Lung (tissue), 12 donors: Measurements from ENCODE around the gene CYSTM1. TPM values are rescaled to one million over a fixed set of nuclear protein-coding genes. Genes with fewer than 3 reads are reported as not detected.

Source experiments
- ATAC-seq: fragments of 200-7000 bp; cut with Tn5 transposase; one replicate; pipeline ENCODE4 v1.9.1; 2020; ENCODE audit warnings: moderate number of reproducible peaks; ENCODE audit not compliant: insufficient read depth, low FRiP score
- DNase-seq, 3 donors: peaks; one replicate each; pipeline ENCODE4 v3.0.0-alpha.2; 2013 to 2017
- H3K27ac ChIP-seq, 2 donors: one replicate each; pipeline ENCODE4 v1.5.1; 2013; ENCODE audit warnings: mild to moderate bottlenecking in 2 of 2, moderate library complexity in 2 of 2, control low read depth in 1 of 2, inconsistent platforms in 1 of 2, low read depth in 1 of 2, low read length in 1 of 2
- H3K27me3 ChIP-seq, 3 donors: one replicate each; pipeline ENCODE4 v1.5.1; 2013; ENCODE audit warnings: low read length in 2 of 3; ENCODE audit not compliant: control insufficient read depth in 3 of 3, insufficient read depth in 3 of 3
- H3K36me3 ChIP-seq, 4 donors: one replicate each; pipeline ENCODE4 v1.5.1; 2013; ENCODE audit warnings: low read length in 4 of 4, mild to moderate bottlenecking in 1 of 4, moderate library complexity in 1 of 4; ENCODE audit not compliant: control insufficient read depth in 4 of 4, insufficient read depth in 4 of 4
- H3K4me1 ChIP-seq, 5 donors: one replicate each; pipeline ENCODE4 v1.5.1; 2013; ENCODE audit warnings: low read length in 5 of 5, mild to moderate bottlenecking in 2 of 5, moderate library complexity in 1 of 5; ENCODE audit not compliant: control insufficient read depth in 5 of 5, insufficient read depth in 5 of 5
- H3K4me3 ChIP-seq: one replicate; pipeline ENCODE4 v1.5.1; 2013; ENCODE audit warnings: mild to moderate bottlenecking, control low read depth, moderate library complexity
- H3K9ac ChIP-seq, 2 donors: one replicate each; pipeline ENCODE4 v1.5.1; 2013; ENCODE audit warnings: low read length in 2 of 2, control low read depth in 1 of 2; ENCODE audit not compliant: insufficient read depth in 1 of 2
- H3K9me3 ChIP-seq, 4 donors: one replicate each; pipeline ENCODE4 v1.5.1; 2013; ENCODE audit warnings: low read length in 3 of 4, mild to moderate bottlenecking in 1 of 4, moderate library complexity in 1 of 4; ENCODE audit not compliant: control insufficient read depth in 4 of 4, insufficient read depth in 3 of 4
- whole genome bisulfite sequencing, 2 donors: extraction: QIAGEN DNeasy Blood & Tissue Kit; methylation state at CpG; one replicate each; pipeline ENCODE4 v1.1.7; 2013; 5-methylcytosine and 5-hydroxymethylcytosine counted together
- polyA plus RNA-seq, 2 donors: library from polyadenylated mRNA; stranded (reverse); fragments of 200-250 nt; gene quantifications; one replicate each; pipeline ENCODE4 v1.2.1, GENCODE V29; 2013
- total RNA-seq, 2 donors: library from RNA; depleted of rRNA in 1 of 2; stranded (reverse); fragments of >200 nt in 1 of 2; gene quantifications; one replicate each; pipeline ENCODE4 v1.2.1, GENCODE V29; 2014 to 2021
- TF ChIP-seq, protein P1 (sequence below): IDR thresholded peaks from 2 replicates; pipeline ENCODE4 v1.5.1; 2012; ENCODE audit warnings: mild to moderate bottlenecking; ENCODE audit errors: control extremely low read depth, extremely low read depth
- donor health status: control.
- donor health status: control.
- donor health status: Bipolar disorder and iron deficiency.
- donor health status: healthy.
- donor health status: DM: yes; HTN: yes; CAD: no.

The CYSTM1 gene
- total and polyA plus RNA-seq, 4 donors = 37.1 to 274 (median 107) TPM

DNA sequence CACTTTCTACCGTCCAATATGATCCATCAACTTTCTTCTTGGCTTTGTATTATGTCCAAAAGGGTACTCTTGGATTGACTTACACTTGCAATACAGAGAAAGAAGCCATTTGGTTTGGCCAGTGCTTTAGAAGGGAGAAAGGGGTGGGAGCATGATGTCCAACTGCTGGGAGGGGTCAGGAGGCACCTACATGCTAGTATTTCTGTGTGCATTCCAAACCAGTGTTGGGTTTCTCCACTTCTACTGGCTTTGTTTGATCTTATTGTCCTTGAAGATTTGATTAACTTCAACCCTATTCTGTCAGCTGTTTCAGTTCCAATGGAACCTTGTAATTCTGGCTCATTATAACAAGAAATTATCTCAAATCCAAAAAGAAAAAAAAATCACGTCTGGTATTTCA, 27.6 kb downstream of the CYSTM1 start:
- TF ChIP-seq, protein P1, sequence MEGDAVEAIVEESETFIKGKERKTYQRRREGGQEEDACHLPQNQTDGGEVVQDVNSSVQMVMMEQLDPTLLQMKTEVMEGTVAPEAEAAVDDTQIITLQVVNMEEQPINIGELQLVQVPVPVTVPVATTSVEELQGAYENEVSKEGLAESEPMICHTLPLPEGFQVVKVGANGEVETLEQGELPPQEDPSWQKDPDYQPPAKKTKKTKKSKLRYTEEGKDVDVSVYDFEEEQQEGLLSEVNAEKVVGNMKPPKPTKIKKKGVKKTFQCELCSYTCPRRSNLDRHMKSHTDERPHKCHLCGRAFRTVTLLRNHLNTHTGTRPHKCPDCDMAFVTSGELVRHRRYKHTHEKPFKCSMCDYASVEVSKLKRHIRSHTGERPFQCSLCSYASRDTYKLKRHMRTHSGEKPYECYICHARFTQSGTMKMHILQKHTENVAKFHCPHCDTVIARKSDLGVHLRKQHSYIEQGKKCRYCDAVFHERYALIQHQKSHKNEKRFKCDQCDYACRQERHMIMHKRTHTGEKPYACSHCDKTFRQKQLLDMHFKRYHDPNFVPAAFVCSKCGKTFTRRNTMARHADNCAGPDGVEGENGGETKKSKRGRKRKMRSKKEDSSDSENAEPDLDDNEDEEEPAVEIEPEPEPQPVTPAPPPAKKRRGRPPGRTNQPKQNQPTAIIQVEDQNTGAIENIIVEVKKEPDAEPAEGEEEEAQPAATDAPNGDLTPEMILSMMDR = no peak
- Histone ChIP-seq H3K27ac (no peak overlapping the region), H3K9me3 (no peaks in the 10 kb centered on the region), H3K4me3 (no peak overlapping the region), H3K36me3 (no peaks in the 10 kb centered on the region), H3K9ac (no peak overlapping the region), H3K27me3 (no peaks in the 10 kb centered on the region), H3K4me1 (peaks cover 0 to 19% (median 3%) of the 10 kb centered on the region in 5 donors)
- ATAC-seq (no peak), DNase-seq (no peak)
- whole genome bisulfite sequencing, 2 donors = 75 to 87% methylated on average over 2 of the region's 2 CpGs

- peak overlapping the region in 1 of 2 donors; percentile 46 for H3K27ac ChIP-seq
- H3K4me1 ChIP-seq = peaks cover 0 to 19% (median 1%) of the 10 kb centered on the region in 5 donors
- H3K9me3 ChIP-seq = no peaks in the 10 kb centered on the region
- no peaks in the 10 kb centered on the region for H3K36me3 ChIP-seq
- WGBS, 2 donors = 33 to 54% methylated on average over 2 of the region's 2 CpGs
- TF ChIP-seq, protein P1 = no peak
- ATAC-seq (no peak), DNase-seq (no peak)
- H3K9ac ChIP-seq = no peak overlapping the region
- no peaks in the 10 kb centered on the region for H3K27me3 ChIP-seq
- H3K4me3 ChIP-seq = no peak overlapping the region
Observed at GRCh38 chr5:140205216-140205615, 30.2 kb downstream of the CYSTM1 start.

DNA sequence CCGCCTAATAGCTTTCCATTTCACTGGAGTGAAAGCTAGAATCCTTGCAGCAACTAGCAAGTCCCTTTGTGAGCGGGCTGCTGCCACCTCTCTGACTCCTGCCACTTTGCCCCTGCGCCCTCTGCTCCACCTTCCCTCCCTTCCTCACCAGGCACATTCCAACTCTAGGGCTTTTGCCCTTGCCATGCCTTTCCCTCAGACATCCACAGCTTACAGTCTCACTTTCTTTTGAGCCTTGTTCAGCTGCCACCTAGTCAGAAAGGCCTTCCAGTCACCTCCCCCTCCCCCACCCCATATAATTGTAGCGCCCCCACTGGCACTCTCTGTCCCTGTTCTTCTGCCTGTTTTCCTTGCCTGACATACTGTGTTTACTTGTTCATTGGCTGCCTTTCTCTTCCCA, 31.0 kb downstream of the CYSTM1 start:
- ATAC-seq (no peak), DNase-seq (no peak)
- Histone ChIP-seq H3K9ac (no peak overlapping the region), H3K4me1 (peaks cover 0 to 19% (median 1%) of the 10 kb centered on the region in 5 donors), H3K9me3 (no peaks in the 10 kb centered on the region), H3K27ac (peak overlapping the region in 1 of 2 donors; percentile 41), H3K36me3 (no peaks in the 10 kb centered on the region), H3K27me3 (no peaks in the 10 kb centered on the region), H3K4me3 (no peak overlapping the region)
- WGBS, 2 donors = 91 to 93% methylated on average over 4 of the region's 4 CpGs
- TF ChIP-seq, protein P1 = no peak
